Muscle of arm (tissue), 14 donors: ENCODE results near the gene NBEAL2. TPM values are rescaled to one million over a fixed set of nuclear protein-coding genes. Genes with fewer than 3 reads are reported as not detected.

Experiments used
- DNase-seq: peaks from one replicate; pipeline ENCODE4 v3.0.0-alpha.2; 2013
- long read RNA-seq, 11 donors: transcript quantifications; one replicate each; lab custom pipeline, GENCODE V29; 2026
- polyA plus RNA-seq, 12 donors: library from polyadenylated mRNA; unstranded; fragments of 120-200 nt; gene quantifications; one replicate each; pipeline ENCODE4 v1.2.1, GENCODE V29; 2013; ENCODE audit not compliant: insufficient read length in 12 of 12

The NBEAL2 gene, protein sequence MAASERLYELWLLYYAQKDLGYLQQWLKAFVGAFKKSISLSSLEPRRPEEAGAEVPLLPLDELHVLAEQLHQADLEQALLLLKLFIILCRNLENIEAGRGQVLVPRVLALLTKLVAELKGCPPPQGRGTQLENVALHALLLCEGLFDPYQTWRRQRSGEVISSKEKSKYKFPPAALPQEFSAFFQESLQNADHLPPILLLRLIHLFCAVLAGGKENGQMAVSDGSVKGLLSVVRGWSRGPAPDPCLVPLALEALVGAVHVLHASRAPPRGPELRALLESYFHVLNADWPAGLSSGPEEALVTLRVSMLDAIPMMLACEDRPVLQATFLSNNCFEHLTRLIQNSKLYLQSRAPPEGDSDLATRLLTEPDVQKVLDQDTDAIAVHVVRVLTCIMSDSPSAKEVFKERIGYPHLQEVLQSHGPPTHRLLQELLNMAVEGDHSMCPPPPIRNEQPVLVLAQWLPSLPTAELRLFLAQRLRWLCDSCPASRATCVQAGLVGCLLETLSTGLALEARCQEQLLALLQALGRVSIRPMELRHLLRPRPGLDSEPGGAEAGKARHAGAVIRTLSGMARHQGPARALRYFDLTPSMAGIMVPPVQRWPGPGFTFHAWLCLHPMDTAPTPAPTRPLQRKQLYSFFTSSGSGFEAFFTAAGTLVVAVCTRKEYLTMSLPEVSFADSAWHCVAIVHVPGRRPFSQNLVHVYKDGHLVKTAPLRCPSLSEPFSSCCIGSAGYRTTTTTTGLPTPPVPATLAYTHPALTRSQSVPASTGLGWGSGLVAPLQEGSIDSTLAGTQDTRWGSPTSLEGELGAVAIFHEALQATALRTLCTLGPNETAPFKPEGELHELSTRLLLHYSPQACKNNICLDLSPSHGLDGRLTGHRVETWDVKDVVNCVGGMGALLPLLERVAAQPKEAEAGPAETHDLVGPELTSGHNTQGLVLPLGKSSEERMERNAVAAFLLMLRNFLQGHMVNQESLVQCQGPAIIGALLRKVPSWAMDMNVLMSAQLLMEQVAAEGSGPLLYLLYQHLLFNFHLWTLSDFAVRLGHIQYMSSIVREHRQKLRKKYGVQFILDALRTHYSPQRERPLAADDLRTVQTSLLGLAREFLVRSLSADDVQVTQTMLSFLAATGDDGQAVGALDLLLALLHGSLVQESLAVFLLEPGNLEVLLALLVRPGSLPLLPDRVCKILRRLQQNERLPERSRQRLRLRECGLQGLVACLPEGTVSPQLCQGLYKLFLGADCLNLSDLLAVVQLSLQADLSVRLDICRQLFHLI (N-terminal part only)
- polyA plus RNA-seq = 10 to 100 TPM in 10 of 12 donors, 1 to 10 TPM in 1, not detected in 1; 8.7 to 57.5 (median 12.1) TPM
- long read RNA-seq, donor 1 = 0 reads
- long read RNA-seq, donor 2 = 0 reads
- long read RNA-seq, donor 3 = 0 reads
- long read RNA-seq, donor 4 = 0 reads
- long read RNA-seq, donor 5 = 0 reads
- long read RNA-seq, donor 6 = 0 reads
- long read RNA-seq, donor 7 = 0 reads
- long read RNA-seq, donor 8 = 0 reads
- long read RNA-seq, donor 9 = 0 reads
- long read RNA-seq, donor 10 = 0 reads
- long read RNA-seq, donor 11 = 0 reads

- DNase-seq = peak; percentile 83
Measured at GRCh38 chr3:46978985-46979944, at the start of gene NBEAL2. TSS of gene NBEAL2 (plus strand) at chr3:46979666. CDS start at chr3:46979862, 196 bp downstream.

GRCh38 chr3:46930166-46930944 is 49.1 kb upstream of the NBEAL2 start:
- DNase-seq = no peak

- DNase-seq = no peak
Measured at GRCh38 chr3:46930945-46931403, 48.5 kb upstream of the NBEAL2 start.

GRCh38 chr3:46931631-46932331 is 47.7 kb upstream of the NBEAL2 start:
- DNase-seq = no peak

- DNase-seq = no peak
Measured at GRCh38 chr3:46932455-46933225, 46.8 kb upstream of the NBEAL2 start.

DNA sequence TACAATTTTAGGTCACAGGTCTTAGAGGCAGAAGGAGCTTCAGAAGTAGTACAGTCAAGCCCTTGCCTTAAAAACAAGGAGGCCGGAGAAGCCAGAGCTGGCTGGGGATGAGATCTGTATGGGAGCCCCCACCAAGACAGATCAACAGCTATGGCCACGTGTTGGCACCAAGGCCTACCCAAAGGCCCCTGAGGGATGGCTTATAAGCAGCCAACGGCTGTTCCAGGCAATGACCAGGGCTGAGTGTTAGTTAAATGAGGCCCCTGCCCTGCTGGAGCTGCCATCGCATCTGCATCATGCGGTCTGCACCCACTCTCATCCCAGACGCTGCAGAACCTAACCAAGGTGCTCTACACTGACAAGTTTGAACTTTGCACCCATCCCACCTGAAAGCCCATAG is 46.2 kb upstream of the NBEAL2 start:
- no peak for DNase-seq

DNA sequence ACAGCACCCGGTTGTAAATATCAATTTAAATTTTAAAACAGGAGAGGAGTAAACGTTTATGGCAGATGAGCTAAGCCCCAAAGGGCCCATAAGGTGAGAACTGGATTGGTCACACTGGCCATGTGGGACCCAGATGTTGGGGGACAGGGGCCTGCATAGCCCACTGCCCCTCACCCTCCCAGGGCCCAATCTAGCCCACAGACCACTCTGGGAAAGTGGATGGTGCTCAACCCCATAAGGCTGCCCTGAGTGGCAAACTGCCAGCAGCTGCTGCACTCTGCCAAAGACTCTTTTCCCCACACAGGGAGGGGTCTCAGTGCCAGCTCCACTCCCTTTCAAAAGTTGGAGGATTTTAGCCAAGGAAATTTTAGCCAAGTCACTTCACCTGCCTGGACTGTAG is 45.4 kb upstream of the NBEAL2 start:
- no peak for DNase-seq

DNA sequence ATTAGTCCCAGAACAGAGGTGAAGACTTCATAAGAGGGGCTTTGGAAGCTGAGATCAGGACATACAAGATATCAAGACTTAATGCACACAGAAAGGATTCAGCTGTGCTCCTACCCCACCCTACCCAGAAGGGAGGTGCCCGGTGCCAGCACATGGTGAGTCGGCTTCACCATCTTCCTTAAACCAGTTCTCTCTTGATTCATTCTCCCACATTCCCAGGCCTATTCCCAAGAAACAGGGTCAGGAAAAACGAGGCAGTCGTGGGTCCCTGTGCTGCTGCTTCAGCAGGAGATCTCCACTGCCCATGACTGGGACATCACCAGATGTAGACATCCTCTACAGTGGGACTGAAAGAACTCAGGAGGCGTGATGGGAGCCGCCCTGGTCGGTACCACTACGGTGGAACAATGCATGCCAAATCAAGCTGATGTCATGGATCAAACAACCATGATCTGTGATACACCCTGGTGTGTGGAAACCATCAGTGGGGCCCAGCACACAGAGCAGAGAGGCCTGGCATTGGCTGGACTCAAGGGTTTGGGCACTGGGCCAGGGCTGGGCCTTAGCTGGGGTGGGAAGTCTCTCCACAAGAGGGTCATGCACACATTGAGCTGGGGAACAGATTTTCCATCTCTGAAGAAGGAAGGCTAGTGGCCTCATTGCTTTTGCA is 44.8 kb upstream of the NBEAL2 start:
- DNase-seq = no peak

DNA sequence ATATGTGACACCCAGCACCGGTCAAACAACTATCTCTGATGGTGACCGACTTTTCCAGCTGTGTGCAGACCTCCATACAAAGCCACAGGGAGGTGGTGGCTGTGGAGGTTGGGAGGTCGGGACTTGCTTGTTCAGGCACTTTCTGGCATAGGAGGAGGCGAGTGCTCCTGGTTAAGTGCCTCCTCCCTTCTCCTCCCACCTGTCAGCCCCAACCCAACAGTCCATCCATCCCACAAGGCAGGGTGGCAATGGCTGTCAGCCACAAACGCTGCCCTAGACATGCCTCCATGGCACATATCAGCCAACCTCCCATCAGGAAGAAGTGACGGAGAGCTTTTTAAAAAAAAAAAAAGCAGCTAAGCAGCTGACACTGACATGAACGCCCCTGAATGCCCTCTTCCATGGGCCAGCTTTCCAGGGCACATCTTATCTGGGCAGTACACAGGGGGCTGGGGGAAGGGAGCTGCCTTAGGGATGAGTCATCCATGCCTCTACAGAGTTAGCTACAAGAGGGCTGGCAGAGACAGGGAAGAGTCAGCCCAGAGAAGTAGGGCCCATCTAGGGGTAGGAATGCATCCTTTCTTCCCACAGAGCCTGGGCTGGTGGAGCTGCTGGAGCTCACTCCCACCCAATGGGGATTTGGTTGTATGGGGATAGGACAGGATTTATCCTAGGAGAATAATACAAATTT is 44.2 kb upstream of the NBEAL2 start:
- DNase-seq = peak; percentile 41

- DNase-seq = no peak
Measured at GRCh38 chr3:46935989-46936558, 43.4 kb upstream of the NBEAL2 start.

DNA sequence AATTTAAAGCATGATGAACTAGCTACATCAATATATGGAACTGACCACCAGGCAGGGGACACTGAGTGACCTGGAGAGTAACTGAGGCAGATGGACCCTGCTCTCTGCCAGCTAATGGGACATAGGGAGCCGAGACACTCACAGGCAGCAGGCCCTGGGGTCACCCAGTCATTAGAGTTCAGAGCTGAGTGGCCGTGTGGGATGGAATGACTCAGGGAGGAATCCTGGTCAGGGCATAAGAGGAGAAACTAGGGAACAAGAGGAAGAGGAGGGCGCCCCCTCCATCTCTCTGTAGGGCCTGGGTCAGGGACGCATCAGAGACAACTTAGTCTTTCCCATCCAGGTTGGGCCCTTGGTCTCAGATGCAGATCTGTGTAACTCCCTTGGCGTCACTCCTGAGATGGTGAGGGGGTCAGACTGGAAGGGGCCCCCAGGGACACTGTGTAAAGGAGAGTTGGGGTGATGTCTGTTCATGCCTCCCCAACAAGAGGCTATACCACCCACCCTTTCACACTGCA is 42.7 kb upstream of the NBEAL2 start:
- no peak for DNase-seq

DNA sequence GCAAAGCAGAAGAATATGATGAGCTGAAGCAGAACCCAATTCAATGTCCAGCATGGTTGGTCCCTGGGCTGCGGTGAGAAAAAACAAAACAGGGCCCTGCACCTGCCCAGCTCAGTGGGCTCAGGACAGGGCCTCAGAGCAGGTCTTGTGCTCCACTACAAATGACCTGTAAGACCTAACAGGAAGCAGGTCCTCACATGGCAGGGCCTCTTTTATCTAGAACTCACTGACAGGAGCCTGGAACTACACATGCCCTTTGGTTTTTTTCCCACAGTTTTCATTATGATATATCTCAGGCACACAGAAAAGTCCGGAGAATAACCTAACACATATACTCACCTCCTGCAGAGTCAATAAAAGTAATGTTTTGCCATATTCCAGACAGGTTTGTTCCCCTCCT is 41.3 kb upstream of the NBEAL2 start:
- DNase-seq = no peak

DNA sequence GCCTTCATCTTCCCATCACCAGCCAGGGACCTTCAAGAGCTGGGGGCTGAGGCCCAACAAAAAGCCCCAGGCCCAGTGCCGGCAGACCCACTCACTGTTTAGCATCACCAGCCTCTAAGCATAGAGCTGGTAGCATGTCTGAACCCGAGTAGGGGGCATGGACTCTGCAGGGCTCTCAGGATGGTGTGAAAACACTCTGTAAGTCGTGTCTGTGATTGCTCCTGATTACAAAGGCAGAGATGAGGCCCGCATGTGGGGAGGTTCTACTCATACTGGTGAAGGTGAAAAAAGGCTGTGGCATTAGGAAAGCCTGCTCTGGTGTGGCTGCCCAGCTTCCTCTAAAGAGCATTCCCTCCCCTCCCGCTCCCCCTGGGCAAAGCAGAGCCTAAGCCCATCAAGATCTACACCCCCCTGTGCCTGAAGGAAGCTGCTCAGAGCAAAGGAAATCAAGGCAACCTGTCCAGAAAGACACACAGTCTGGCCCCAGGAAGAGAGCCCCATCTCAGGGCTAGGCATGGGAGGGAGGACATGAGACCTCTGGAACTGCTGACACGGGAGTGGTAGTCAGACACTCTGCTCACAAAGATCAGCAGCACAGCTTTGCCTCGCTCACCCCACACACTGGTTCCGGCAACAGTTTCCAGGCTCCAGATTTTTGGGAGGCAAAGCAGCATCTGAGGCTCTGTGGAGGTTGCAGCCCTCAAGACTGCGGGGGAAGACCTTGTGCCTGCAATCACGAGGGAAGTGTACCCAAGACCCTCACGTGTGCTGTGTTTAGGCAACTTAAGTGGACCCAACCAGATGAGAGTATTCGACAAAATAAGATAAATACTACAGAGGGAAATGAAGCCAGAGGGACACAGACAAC is 39.7 kb upstream of the NBEAL2 start:
- no peak for DNase-seq

DNA sequence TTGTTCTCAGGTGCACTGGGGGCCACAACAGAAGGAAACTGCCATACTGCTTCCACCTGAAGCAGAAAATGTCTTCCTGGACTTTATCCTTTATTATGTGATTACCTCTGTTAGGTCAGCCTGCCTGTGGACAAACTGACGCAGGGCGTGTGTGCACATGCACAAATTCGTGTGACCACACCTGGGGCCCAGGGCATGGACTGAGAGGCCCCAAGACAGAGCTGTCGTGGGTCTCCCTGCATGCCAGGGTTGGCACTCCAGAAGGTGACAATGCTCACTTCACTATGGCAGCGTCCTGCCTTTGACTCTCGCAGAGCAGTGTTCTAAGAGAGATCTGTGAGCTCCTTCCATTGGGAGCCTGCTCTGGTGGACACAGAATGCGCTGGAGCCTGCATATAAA is 37.4 kb upstream of the NBEAL2 start:
- DNase-seq = no peak
